ENCODE results near the gene SPINK6.

SPINK6 gene, protein sequence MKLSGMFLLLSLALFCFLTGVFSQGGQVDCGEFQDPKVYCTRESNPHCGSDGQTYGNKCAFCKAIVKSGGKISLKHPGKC

DNA sequence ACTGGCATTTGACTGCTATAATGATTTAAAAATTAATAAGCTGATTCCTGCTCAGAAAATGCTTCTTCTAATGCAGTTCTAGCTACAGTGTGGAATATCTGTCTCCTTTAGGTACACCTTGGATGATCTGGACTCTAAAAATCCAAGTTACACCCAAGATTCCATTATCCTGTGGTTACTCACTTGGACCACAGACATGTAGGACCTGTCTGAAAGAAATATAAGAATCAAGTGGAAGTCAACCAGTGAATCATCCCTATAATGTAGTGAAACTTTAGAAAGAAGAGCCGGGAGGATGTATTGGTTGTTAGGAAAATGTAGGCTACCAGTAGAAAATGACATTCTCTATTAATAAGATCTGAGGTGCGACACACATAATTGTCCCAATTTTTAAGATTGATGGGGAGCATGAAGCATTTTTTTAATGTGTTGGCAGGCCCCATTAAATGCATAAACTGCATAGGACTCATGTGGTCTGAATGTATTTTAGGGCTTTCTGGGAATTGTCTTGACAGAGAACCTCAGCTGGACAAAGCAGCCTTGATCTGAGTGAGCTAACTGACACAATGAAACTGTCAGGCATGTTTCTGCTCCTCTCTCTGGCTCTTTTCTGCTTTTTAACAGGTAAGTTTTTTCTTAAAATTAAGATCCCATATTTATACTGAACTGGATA is at the start of gene SPINK6:
Gene SPINK6 (plus strand): TSS at position 512 of the 673 bp plus-strand sequence. CDS start 55 bp downstream, at position 567.
- TF ChIP-seq ZFX (IDR thresholded peaks at IDR 0.05; ENCODE audit: borderline replicate concordance) = no peak
- TF ChIP-seq, protein P1, sequence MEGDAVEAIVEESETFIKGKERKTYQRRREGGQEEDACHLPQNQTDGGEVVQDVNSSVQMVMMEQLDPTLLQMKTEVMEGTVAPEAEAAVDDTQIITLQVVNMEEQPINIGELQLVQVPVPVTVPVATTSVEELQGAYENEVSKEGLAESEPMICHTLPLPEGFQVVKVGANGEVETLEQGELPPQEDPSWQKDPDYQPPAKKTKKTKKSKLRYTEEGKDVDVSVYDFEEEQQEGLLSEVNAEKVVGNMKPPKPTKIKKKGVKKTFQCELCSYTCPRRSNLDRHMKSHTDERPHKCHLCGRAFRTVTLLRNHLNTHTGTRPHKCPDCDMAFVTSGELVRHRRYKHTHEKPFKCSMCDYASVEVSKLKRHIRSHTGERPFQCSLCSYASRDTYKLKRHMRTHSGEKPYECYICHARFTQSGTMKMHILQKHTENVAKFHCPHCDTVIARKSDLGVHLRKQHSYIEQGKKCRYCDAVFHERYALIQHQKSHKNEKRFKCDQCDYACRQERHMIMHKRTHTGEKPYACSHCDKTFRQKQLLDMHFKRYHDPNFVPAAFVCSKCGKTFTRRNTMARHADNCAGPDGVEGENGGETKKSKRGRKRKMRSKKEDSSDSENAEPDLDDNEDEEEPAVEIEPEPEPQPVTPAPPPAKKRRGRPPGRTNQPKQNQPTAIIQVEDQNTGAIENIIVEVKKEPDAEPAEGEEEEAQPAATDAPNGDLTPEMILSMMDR (IDR thresholded peaks at IDR 0.05) = no peak
- no peak within 1 kb of the TSS for H3K27ac ChIP-seq

DNA sequence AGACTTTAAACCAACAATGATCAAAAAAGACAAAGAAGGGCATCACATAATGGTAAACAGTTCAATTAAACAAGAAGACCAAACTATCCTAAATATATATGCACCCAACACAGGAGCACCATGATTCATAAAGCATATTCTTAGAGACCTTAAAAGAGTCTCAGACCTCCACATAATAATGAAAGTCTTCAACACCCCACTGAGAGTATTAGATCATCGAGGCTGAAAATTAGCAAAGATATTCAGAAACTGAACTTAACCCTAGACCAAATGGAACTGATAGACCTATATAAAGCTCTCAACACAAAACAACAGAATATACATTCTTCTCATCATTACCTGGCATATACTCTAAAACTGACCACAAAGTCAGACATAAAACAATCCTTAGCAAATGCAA is 46.2 kb upstream of the SPINK6 start:
- TF ChIP-seq, protein P1 (IDR thresholded peaks at IDR 0.05) = no peak
- no peak overlapping the region for H3K27ac ChIP-seq

DNA sequence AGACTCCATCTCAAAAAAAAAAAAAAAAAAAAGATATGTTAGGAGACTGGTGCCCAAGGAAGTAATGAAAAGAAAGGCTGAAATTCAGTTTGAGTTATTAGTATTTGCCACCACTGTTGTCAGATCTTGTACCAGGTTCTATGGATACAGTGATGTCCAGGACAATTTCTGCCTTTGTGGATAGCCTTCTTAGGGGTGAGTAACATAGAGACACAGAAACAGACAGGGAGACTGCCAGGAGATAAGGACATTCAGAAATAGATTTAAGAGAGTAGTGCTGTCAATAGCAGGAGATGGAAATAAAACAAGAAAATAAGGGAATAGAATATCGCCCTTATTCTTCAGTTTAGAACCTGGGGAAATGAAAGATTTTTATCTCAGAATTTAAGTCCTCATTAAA is 40.8 kb upstream of the SPINK6 start:
- TF ChIP-seq ZFX (IDR thresholded peaks at IDR 0.05; ENCODE audit: borderline replicate concordance) = no peak
- TF ChIP-seq, protein P1 (IDR thresholded peaks at IDR 0.05) = no peak
- H3K27ac ChIP-seq = no peak overlapping the region

DNA sequence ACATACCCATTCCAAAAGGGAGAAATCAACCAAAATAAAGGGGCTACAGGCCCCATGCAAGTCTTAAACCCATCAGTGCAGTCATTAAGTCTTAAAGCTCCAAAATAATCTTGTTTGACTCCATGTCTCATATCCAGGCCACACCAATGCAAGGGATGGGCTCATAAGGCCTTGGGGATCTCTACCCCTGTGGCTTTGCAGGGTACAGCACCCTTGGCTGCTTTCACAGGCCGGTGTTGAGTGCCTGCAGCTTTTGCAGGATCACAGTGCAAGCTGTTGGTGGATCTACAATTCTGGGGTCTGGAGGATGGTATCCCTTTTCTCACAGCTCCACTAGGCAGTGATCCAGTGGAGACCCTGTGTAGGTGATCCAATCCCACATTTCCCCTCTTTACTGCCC is 39.5 kb upstream of the SPINK6 start:
- TF ChIP-seq, protein P1 (IDR thresholded peaks at IDR 0.05) = no peak
- TF ChIP-seq ZFX (IDR thresholded peaks at IDR 0.05; ENCODE audit: borderline replicate concordance) = no peak
- H3K27ac ChIP-seq = no peak overlapping the region

DNA sequence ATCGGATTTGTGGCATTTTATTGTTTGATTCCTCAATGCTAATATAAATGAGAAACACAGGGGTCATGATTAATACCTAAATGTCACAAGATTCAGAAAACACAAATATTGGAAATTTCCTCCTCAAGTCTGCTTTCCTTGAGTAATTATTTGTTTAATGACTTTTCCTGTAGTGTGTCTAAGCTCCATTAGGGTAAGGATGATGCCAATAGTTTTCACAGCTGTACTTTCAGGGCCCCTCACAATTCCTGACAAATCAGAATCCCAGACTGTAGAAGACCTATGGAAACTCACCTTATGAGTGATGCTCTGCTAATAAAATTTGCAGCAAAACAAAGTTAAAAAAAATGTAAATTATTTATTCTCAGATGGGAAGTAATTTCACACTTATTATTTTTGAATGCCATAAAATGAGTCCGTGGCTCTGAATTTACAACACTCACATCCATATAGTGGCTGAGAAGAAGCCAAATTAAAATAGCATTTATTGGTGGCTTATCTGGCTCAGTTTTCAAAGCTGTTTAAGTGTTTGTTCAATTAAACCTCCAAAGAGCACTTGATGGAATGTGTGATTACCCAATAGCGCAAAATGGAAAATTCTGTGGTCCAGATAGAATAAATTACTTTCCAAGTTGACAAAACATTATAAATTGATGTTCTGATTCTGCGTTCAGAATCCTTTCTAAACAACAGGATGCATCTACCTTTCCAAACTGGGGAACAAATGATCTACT is 36.1 kb upstream of the SPINK6 start:
- H3K27ac ChIP-seq = no peak overlapping the region
- TF ChIP-seq, protein P1 (IDR thresholded peaks at IDR 0.05) = no peak

DNA sequence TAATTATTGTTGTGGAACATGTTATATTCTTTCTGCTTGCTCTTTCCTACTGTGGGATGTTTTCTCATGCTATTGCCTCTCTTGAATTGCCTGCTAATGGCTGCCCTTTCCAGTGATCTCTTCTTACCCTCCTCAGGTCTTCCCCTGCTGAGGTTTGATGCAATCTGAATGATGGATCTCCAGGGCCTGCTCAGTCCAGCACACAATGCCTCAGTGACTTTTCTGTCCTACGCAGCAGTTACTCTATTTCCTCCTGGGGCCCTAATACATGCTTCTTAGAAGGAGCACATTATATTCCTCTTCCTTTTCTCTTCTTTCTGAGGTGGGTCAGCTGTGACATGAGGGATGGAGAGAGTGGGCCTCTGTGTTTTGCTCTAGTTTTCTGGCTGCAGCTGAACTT is 34.6 kb upstream of the SPINK6 start, which contains the start of gene SPINK14:
Gene SPINK14 (plus strand): TSS at position 301 of the 400 bp plus-strand sequence. CDS start 1,187 bp downstream, outside the sequence.
- TF ChIP-seq, protein P1 (IDR thresholded peaks at IDR 0.05) = no peak

DNA sequence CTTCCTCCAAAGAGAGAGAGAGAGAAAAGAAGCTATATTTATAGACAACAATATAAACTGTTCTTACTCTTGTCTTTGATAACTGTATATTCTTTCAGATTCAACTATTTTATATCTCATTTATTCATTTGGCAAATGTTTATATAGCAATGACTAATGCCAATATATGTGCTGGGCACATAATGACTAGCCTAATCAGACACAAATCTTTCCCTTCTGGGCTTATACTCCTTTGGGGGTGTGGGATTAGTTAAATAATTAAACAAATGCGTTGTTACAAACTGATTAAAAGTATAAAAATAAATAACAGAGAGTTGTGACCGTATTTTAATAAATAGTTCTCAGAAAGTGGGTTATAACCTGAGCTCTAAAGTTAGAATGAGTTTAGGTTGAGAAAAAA is 30.5 kb upstream of the SPINK6 start:
- no peak overlapping the region for H3K27ac ChIP-seq
- TF ChIP-seq ZFX (IDR thresholded peaks at IDR 0.05; ENCODE audit: borderline replicate concordance) = no peak
- TF ChIP-seq, protein P1 (IDR thresholded peaks at IDR 0.05) = no peak

More for the DNA sequence above, 34.6 kb upstream of the SPINK6 start, which contains the start of gene SPINK14:
- no peak within 1 kb of the TSS for H3K27ac ChIP-seq
